NAMALWA (cell line): Measurements from ENCODE around the gene RASA3.
"Not testable (repeated sequence)": the region's sequence is repeated elsewhere in the genome, so short reads cannot be mapped to it uniquely, and the experiment has no call there.

Source experiments
- DNase-seq: peaks from one replicate; pipeline ENCODE4 v3.0.0-alpha.2; 2015; ENCODE audit warnings: low spot score

The RASA3 gene

GRCh38 chr13:114155926-114156883 is 23.8 kb upstream of the RASA3 start:
- no peak for DNase-seq

- DNase-seq, result no peak
These were observed 22.9 kb upstream of the RASA3 start for GRCh38 chr13:114155320-114155719.

- no peak for DNase-seq
These were observed 22.1 kb upstream of the RASA3 start for GRCh38 chr13:114154476-114154875.

DNA sequence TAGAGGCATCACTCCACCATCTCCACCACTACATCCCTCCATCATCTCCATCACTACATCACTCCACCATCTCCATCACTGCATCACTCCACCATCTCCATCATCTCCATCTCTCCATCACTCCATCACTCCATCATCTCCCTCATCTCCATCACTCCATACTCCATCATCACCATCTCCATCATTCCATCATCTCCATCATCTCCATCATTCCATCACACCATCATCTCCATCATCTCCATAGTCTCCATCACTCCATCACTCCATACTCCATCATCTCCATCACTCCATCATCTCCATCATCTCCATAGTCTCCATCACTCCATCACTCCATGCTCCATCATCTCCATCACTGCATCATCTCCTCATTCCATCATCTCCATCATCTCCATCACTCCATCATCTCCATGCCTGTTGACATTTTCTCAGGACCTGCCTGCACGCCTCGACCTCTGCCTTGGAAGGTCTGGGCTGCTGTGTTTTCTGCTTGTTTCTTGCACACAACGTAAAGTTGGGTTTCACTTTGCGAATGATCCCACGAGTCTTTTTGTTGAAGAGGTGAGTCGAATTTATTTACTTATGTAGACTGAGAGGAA is 21.2 kb upstream of the RASA3 start:
- DNase-seq, result no peak

DNA sequence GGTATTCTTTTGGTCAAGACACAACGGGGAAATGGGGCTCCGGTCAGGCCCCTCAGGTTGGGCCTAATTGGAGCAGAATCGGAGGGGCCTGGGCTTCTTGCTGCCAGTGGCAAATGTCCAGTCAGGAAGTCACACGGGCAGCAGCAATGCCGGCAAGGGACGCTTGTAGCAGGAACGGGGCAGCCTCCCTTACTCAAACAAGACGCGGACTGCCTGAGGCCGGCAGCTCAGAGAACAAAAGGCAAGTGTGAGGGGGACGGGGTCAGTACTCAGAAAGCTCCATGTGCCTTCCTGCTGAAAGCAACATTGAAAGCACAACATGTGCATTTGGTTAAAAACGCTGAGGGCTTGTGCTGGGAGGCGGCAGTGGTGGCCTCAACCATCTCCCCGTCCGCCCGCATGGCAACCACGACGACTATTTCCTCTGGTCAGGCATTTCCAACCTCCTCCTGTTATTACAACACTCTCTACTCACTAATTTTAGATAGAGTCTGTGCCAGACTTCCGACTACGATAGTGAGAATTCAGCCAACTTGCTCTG is 20.5 kb upstream of the RASA3 start:
- DNase-seq, result no peak

GRCh38 chr13:114152285-114152645 is 19.8 kb upstream of the RASA3 start:
- DNase-seq, result no peak

DNA sequence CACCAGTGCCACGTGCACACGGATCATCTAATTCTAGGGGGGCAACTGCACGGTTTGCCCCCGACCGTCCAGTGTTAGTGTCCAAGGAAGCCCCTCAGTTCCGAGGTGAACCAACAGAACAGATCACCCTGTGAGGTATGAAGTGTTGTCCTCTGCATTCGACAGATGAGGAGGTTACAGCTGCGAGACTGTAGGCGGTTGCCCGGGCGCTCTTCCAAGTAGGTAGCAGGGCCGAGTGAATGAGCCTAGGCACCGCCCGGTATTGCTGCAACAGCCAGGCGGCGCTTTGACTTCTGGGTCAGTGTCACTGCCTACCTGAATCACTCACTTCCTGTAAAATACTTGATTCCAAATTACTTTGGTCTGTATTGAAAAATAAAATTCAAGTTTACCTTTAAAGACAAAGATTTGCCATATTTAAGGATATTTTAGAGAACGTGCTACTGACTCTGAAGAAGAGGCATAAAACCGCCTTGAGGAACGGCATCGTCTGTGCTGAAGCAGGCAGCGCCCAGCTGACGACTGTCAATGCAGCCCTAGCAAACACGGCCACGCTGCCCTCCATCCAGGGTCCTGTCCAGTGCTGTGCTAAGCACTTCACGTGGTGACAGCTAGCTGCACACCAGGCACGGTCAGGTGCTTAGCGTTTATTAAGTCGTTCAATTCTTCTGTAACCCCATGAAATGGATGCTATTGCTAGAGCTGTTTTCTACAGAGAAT is 19.3 kb upstream of the RASA3 start:
- no peak for DNase-seq

DNA sequence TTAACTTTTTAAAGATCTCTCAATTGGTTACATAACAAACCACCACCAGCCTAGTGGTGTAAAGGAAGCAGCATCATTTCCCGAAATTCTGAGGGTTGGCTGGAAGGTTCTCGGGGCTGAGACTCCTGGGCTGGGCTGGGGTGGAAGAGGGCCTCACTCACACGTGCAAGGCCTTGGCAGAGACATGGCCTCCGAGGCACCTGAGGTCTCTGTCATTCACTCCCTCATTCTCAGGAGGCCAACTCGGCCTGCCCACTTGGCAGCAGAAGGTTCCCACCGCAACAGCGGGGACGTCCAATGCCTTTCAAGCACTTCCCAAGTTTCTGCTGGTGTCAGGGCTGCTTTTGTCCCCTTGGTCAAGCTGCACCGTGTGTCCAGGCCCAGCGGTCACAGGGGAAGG is 18.6 kb upstream of the RASA3 start:
- no peak for DNase-seq

GRCh38 chr13:114149774-114150740 is 17.6 kb upstream of the RASA3 start:
- no peak for DNase-seq

DNA sequence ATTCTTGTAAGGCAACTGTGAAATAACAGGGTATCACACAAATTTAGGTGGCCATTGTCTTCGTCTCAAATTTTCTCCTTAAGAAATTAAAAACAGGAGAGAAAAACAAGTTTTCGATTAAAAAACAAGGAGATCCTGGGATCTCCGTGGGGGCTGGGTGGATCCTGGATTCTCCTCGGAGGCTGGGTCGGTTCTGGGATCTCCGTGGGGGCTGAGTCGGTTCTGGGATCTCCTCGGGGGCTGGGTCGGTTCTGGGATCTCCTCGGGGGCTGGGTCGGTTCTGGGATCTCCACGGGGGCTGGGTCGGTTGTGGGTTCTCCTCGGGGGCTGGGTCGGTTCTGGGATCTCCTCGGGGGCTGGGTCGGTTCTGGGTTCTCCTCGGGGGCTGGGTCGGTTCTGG is 16.5 kb upstream of the RASA3 start:
- DNase-seq, result not testable (repeated sequence)

- DNase-seq, result peak; percentile 54
These were observed 16.1 kb upstream of the RASA3 start for GRCh38 chr13:114148521-114148855.

GRCh38 chr13:114147803-114148520 is 15.5 kb upstream of the RASA3 start:
- DNase-seq, result no peak

GRCh38 chr13:114146629-114147028 is 14.2 kb upstream of the RASA3 start:
- no peak for DNase-seq

- no peak for DNase-seq
These were observed 13.8 kb upstream of the RASA3 start for GRCh38 chr13:114146173-114146572.

DNA sequence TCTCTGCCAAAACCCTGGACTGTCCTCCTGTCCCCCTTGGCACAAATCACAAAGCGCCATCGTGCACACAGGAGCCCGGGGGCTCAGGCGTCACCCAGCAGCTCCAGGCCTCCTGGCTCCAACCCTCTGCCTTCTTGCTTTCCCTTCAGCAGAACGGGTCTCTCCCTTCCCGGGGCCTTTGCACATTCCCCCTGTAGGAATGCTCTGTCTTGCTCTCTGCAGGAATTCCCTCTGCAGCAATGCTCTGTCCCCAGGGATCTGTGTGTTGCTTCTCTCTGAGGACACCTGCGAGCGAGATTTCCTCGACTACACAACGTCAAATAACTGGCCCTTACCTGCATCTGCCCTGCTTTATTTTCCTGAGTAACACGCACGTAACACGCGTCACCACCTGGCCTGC is 13.3 kb upstream of the RASA3 start:
- DNase-seq, result no peak

DNA sequence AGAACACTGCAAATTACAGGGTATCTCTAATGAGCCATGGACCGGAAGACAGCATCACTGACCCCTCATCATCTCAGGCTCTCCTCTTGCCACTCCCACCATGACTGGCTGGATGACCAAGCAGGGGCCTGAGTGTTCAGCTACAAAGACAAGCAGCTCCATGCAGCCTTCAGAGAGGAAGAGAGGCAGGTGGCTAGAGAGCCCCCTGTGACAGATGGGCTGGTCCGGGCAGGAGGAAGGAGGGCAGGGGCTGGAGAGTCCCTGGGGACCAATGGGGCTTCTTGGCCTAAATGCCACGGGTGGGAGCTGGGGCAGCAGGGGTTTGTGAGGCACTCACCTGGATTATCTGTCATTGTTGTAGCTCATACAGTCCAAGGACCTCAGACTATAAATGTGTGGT is 12.8 kb upstream of the RASA3 start:
- DNase-seq, result peak; percentile 25

DNA sequence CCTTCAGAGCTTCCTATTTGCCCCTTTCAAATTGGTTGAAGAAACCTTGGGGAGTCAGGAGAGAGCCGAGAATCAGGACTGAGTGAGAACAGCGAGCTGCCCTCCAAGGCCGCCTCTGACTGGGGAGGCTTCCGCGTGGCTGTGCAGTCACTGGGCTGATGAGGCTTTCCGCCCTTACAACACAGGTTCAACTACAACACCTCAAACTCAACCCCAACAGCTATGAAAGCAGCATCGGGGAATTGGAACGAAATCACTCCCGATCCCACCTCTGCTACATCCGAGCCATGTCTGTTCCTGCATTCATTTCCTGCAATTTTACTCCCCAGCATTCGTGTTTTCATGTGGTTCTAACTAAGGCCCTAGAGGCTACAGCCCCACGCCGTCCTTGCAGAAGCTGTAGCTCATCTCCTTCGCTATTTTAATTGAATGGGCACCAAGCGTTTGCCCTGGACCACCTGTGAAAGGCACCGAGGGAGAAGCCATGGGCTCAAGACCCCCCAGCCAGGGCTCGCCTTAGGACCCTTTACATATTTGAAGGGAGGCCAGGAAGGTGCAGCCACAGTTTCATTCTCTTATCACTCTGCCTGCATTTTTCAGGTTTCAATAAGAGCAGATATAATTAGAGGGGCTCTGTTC is 12.3 kb upstream of the RASA3 start:
- no peak for DNase-seq

DNA sequence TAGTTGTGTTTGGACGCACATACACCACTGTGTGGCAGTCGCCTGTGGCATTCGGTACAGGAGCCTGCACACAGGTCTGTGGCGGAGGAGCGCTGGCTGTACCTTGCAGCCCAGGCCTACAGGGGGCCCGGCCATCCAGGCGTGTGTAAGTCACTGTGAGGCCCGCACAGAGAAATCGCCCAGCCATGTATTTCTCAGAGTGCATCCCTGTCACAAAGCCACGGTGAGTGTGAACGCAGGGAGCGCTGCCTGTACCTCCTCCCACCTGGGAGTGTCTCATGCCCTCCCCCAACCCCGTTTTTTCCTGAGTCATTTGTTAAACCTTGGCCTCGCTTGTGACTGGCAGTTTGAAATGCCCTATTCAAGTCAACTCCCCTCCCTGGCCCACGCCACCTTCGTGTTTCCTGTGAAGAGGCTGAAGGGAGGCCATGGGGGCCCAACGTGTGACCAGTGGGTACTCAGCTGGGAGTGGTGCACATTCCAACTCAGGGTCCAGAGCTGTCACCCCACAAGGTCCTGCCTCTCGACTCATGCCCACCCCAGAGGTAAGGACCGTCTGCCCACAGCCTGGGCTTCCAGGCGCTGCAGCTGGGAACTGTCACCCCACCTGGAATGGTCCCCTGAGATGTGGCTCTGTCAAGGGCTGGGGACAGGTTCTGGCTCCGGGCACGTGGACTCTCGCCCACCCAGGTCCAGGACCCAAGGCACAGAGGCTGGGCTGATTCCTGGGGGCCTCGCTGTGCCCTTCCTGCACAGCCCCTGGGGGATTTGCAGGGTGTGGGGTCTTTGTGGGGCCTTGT is 11.6 kb upstream of the RASA3 start:
- peak; percentile 83 for DNase-seq

- DNase-seq, result peak; percentile 55
These were observed 10.4 kb upstream of the RASA3 start for GRCh38 chr13:114142640-114143490.
